ENCODE measurements around the gene GPS2. TPM values are rescaled to one million over a fixed set of nuclear protein-coding genes. Genes with fewer than 3 reads are reported as not detected.
A peak's percentile ranks its signal among the peaks of the same experiment; 100 is the strongest.

Gene GPS2
- total and polyA plus RNA-seq, 2 experiments from 2014 or later, result 34.5 to 103 TPM

GRCh38 chr17:7352503-7352889 lies 37.3 kb upstream of the GPS2 start:
- H3K79me2 ChIP-seq, result peaks cover 21% of the 10 kb centered on the region
- WGBS (ENCODE audit: low lambda C conversion rate, missing lambda C conversion rate), result 54% methylated on average over 10 of the region's 10 CpGs
- H3K36me3 ChIP-seq (replicated peaks; ENCODE audit: insufficient read depth, low read depth), result no peaks in the 10 kb centered on the region
- no peaks in the 10 kb centered on the region for H3K9me3 ChIP-seq (ENCODE audit: low read depth)
- peak overlapping the region; percentile 94 for H3K4me2 ChIP-seq
- peaks cover 5% of the 10 kb centered on the region for H4K20me1 ChIP-seq (ENCODE audit: insufficient read depth, poor library complexity, severe bottlenecking)
- DNase-seq (ENCODE audit: low spot score), result no peak
- no peak for TF ChIP-seq EZH2 (IDR thresholded peaks at IDR 0.05; ENCODE audit: borderline replicate concordance)
- peak; percentile 66 for TF ChIP-seq CTCF (IDR thresholded peaks at IDR 0.05; ENCODE audit: poor library complexity)
- H3K27me3 ChIP-seq, result no peaks in the 10 kb centered on the region
- peak overlapping the region; percentile 95 for H2AFZ ChIP-seq
- H3K27ac ChIP-seq, result peak overlapping the region; percentile 100
- H3K9me2 ChIP-seq (replicated peaks; ENCODE audit: insufficient read depth), result no peaks in the 10 kb centered on the region
- H3K4me1 ChIP-seq (ENCODE audit: insufficient read depth), result peaks cover 37% of the 10 kb centered on the region
- H3K4me3 ChIP-seq, result peak overlapping the region; percentile 53

GRCh38 chr17:7351665-7352502 lies 36.7 kb upstream of the GPS2 start, which contains the start of gene KCTD11:
Gene KCTD11, plus strand, starts transcription at chr17:7352162.
- Histone ChIP-seq H3K9me2 (replicated peaks; ENCODE audit: insufficient read depth) (no peaks in the 10 kb centered on the region), H3K36me3 (replicated peaks; ENCODE audit: insufficient read depth, low read depth) (no peaks in the 10 kb centered on the region), H4K20me1 (ENCODE audit: insufficient read depth, poor library complexity, severe bottlenecking) (peaks cover 5% of the 10 kb centered on the region), H3K4me1 (ENCODE audit: insufficient read depth) (peaks cover 37% of the 10 kb centered on the region), H3K79me2 (peaks cover 21% of the 10 kb centered on the region), H3K4me2 (peak within 1 kb of the TSS; percentile 94), H3K27ac (peak within 1 kb of the TSS; percentile 100), H3K27me3 (no peaks in the 10 kb centered on the region), H2AFZ (peak within 1 kb of the TSS; percentile 95), H3K4me3 (peak within 1 kb of the TSS; percentile 53), H3K9me3 (ENCODE audit: low read depth) (no peaks in the 10 kb centered on the region)
- peak; percentile 95 for DNase-seq (ENCODE audit: low spot score)
- TF ChIP-seq CTCF (IDR thresholded peaks at IDR 0.05; ENCODE audit: poor library complexity) (no peak), EZH2 (IDR thresholded peaks at IDR 0.05; ENCODE audit: borderline replicate concordance) (no peak), EZH2phosphoT487 (IDR thresholded peaks at IDR 0.05; ENCODE audit: low read depth, severe bottlenecking, unreplicated experiment) (no peak)
- WGBS (ENCODE audit: low lambda C conversion rate, missing lambda C conversion rate), result 1% methylated on average over 64 of the region's 91 CpGs

DNA sequence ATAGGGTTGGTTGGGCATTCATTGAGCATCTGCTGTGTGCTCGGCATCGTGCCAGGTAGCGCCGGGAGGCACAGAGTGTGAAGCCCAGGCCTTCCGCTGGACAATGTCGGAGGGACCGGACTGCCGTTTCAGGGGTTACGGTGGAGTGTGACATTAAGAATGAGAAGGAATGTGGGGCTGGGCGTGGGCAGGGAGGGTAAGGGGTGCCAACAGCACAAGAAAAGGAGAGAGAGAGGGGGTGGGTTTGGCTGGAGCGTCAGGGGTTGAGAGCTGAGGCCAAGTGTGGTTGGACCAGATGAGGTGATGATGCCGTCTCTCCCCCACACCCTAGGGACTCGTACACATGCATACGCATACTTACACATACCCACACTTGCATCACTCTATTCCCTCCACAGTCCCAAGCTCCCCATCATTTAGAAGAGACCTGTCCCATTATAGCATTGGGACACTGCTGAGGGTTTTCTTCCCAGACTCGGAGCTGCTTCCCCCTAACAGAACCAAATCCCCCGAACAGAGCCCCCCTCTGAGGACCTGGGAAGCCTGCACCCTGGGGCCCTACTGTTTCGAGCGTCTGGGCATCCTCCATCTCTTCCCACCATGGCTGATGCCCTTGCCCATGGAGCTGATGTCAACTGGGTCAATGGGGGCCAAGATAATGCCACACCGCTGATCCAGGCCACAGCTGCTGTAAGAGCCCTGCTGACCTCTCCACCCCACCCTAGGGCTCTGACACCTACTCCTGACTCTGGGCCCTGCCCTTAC lies 33.5 kb upstream of the GPS2 start:
- Histone ChIP-seq H3K9me3 (ENCODE audit: low read depth) (no peaks in the 10 kb centered on the region), H3K9me2 (replicated peaks; ENCODE audit: insufficient read depth) (no peaks in the 10 kb centered on the region), H3K36me3 (replicated peaks; ENCODE audit: insufficient read depth, low read depth) (no peaks in the 10 kb centered on the region), H3K4me1 (ENCODE audit: insufficient read depth) (peaks cover 23% of the 10 kb centered on the region), H2AFZ (no peak overlapping the region), H4K20me1 (ENCODE audit: insufficient read depth, poor library complexity, severe bottlenecking) (peaks cover 5% of the 10 kb centered on the region), H3K4me2 (peak overlapping the region; percentile 94), H3K79me2 (peaks cover 16% of the 10 kb centered on the region), H3K27me3 (no peaks in the 10 kb centered on the region), H3K4me3 (no peak overlapping the region), H3K27ac (peak overlapping the region; percentile 96)
- TF ChIP-seq EZH2 (IDR thresholded peaks at IDR 0.05; ENCODE audit: borderline replicate concordance), result no peak
- no peak for TF ChIP-seq CTCF (IDR thresholded peaks at IDR 0.05; ENCODE audit: poor library complexity)
- TF ChIP-seq EZH2phosphoT487 (IDR thresholded peaks at IDR 0.05; ENCODE audit: low read depth, severe bottlenecking, unreplicated experiment), result no peak
- DNase-seq (ENCODE audit: low spot score), result peak; percentile 8
- 89% methylated on average over 18 of the region's 19 CpGs for WGBS (ENCODE audit: low lambda C conversion rate, missing lambda C conversion rate)

Data from hepatocyte (in vitro differentiated cells).